ENCODE data around the gene RNF213.

GRCh38 chr17:80295559-80295958 is 34.9 kb downstream of the RNF213 start:
- TF ChIP-seq, protein P1, sequence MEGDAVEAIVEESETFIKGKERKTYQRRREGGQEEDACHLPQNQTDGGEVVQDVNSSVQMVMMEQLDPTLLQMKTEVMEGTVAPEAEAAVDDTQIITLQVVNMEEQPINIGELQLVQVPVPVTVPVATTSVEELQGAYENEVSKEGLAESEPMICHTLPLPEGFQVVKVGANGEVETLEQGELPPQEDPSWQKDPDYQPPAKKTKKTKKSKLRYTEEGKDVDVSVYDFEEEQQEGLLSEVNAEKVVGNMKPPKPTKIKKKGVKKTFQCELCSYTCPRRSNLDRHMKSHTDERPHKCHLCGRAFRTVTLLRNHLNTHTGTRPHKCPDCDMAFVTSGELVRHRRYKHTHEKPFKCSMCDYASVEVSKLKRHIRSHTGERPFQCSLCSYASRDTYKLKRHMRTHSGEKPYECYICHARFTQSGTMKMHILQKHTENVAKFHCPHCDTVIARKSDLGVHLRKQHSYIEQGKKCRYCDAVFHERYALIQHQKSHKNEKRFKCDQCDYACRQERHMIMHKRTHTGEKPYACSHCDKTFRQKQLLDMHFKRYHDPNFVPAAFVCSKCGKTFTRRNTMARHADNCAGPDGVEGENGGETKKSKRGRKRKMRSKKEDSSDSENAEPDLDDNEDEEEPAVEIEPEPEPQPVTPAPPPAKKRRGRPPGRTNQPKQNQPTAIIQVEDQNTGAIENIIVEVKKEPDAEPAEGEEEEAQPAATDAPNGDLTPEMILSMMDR (IDR thresholded peaks at IDR 0.05; ENCODE audit: low read length) = no peak
- TF ChIP-seq EZH2 (optimal IDR thresholded peaks at IDR 0.05; ENCODE audit: low read depth, low read length) = no peak
